CD4-positive, alpha-beta T cell treated with Interleukin-2 at 100 ng/mL for 4 hours (primary cell): Measurements from ENCODE around the gene CBFA2T3.

ENCODE experiments used
- DNase-seq: peaks from one replicate; pipeline ENCODE4 v3.0.0-alpha.2; 2020; ENCODE audit warnings: low spot score

The CBFA2T3 gene

DNA sequence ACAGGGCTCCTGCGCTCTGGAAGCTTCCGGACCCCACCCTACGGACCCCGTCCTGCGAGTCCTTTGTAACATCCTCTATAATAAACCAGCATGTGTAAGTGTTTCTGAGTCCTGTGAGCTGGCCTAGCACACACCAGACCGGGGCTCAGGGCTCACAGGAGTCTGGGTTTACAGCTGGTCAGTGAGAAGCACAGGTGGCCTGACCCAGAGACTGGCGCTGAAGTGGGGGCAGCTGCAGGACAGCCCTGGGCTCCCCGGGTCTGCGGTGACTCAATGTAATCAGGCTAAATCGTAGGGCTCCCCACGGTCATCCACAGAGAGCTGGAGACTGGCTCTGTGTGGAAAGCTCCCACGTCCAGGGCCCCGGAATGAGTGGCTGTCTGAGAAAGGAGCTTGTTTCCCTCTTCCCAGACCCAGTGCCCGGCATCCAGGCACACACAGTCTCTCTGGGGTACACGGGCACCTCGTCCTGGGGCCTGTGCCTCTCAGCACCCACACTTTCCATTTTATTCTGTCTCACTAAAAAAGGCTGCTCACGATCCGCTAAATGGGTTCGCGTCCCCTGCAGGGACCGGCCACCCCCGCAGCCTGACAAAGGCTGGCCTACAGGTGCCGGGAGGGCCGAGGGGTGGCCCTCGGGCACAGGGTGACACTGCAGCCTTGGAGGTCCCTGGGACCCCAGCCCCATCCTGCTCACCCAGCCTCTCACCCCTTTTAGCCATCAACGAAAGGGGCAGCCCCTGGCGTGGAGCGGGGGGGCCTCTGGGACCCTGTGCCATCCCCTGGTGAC, 18.9 kb upstream of the CBFA2T3 start:
- DNase-seq = no peak

DNA sequence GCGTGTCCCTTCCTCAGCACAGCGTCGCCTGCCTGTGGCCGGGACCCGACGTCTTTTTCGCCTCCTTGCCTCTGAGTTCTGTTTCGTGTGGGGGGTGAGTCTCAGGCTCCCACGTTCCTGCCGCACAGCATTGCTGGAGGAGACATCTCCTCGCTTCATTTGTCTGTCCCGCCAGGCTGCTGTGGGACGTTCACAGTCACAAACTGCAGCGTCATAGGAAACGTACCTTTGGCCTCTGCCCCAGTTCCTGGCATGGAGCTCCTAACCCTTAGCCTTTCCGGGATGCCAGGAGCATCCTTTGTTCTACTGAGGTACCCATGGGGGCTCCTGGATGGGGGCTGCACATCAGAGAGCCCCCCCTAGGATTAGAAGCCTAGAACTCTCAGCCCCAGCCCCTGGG, 18.2 kb upstream of the CBFA2T3 start:
- DNase-seq = no peak

DNA sequence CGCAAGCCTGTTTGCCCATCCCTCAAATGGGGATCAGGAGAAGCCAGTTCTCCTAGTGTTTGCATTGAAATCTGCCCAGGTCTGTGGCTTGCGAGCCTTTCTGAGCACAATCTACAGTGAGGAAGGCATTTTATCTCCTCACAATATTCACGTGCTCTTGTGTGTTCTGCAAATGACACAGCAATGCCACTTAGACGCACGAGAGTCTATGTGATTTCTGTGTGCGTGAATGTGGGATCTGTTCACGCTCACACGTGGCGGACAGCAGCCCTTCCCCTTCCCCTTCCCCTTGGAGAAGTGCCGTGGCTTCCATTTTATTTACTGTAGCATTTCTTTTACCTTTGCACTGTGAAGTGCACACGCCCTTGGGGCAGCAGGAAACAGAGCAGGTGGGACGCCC, 17.7 kb upstream of the CBFA2T3 start:
- DNase-seq = no peak

DNA sequence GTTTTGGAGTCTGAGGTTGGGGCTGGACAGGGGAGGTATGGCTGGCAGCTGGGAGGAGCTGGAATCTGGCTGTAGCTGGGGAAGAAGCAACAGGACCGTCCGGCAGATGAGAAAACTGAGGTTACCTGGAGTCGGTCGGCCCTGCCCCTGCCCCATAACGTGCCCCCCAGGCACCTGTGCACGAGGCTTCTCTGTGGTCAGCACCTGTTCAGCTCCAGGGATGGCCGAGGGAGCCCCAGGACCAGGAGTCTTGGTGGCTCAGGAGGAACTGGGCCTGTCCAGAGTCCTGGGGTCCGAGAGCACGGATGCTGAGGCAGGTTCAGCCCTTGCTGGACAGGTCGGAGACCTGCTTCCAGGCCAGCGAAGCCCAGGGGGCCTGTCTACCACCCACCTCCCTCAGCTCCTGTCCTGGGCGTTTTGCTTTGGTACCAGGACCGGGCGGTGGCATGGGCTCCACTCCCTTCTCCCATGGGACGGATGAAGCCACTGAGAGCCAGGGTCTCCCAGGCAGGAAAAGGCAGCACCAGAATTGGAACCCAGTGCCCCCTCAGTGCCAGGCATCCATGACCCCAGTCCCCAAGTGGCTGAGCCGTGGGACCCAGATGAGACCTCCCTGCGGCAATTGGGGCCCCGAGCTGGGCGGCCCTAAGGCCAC, 17.1 kb upstream of the CBFA2T3 start:
- no peak for DNase-seq

DNA sequence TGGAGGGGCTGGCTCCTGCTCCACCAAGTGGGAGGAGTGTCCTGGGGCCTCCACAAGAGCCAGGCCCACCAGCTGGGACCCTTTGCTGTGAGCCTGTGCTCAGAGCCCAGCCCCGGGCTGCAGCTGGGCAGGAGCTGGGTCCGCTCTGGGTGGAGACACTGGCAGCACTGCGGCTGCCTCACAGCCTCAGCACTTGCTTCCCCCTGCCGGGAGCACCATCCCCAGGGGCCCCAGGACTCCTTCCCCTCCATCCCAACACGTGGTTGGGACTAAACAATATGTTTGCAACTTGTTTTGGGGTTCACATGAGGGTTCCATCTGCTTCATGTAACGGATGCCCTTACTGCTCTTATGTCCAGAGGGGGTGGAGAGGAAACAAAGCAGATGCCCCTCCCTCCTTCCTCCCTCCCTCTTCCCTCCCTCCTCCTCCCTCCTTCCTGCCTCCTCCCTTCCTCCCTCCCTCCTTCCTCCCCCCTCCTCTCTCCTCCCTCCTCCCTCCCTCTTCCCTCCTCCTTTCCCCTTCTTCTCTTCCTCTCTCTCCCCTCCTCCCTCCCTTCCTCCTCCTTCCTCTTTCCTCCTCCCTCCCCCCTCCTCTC, 16.3 kb upstream of the CBFA2T3 start:
- no peak for DNase-seq

DNA sequence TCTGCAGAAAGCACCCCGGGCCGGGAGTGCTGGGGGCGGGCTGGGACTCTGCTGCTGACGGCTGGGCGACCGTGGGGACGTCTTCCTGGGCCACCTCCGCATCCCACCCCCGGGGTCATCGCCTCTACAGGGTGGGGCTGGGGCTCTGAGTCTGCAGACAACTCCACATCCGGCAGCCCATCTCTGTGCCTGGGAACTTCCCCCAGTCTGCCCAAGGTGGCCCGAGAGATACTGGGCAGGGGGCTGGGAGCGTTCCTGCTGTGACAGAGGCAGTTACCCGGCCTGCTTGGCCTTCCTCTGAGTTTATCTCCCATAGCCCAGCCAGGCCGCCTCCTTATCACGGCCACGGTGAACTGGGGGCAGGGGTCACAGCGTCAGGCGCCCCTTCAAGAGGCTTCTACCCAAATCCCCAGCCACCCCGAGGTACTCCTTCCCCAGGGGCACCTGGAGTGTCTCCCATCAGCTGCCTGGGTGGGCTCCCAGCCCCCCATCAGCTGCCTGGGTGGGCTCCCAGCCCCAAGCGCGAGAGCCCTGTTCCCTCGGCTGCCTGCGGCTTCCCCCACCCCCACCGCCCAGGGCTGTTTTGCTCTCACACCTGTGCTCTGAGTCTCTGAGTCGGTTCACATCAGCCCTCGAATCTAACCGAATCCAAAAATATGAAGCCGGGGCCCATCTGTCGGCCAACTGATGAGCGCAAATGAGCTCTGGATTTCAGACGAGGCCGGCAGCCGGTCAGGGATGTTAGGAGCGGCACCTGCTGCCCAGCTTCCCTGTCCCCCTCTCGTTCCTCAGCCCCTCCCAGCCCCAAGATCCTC, 15.6 kb upstream of the CBFA2T3 start:
- no peak for DNase-seq

DNA sequence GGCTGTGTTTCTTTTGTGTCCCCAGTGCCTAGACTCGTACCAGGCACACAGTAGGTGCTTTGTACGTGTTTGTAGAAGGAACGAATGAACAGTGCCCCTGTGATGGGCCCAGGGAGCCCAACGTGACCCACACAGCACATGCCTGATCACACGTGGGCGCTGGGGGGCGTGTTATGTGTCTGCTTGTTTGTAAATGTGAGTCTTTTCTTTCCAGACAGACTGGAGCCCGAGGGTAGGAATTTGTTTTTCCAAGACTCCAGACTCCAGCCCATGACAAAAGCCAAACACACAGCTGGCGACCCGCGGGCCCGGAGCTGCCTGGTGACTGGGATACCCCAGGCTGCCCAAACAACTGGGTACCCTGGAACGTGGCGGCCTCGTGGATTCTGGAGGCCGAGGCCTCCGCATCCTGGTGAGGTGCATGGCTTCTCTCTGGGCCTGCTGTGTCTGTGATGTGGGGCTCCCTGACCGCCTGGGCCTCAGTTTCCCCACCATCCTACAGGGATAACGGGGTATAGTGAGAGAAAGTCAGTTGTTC, 14.9 kb upstream of the CBFA2T3 start:
- DNase-seq = no peak

DNA sequence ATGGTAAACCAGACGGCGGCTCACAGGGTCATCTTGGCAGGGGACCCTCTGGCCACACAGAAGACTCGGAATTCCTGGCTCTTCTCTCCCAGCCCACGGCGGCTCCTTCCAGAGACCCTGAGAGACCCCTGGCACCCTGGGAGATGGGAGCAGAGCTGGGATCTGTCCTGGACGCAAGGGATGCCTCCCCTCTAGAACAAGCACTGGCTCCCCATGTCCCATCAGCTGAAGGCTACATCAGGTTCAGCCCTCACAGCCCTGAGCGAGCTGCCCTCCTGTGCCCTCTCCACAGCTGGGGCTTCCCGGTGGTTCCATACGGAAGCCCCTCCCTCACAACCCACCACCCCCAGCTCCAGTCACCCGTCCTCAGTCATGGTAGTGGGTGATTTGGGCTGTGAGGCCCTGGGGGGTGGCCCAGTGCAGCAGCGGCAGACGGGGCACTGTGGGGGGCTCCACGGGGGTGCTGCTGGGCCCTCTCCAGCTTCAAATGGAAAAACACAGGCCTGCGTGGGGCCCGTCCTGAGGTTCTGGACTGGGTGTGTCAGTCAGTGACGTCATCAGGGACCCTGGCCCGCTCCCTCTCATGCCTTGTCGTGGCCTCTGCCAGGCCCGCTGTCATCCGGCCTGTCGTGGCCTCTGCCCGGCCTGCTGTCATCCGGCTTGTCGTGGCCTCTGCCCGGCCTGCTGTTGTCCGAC, 13.0 kb upstream of the CBFA2T3 start:
- DNase-seq = no peak

DNA sequence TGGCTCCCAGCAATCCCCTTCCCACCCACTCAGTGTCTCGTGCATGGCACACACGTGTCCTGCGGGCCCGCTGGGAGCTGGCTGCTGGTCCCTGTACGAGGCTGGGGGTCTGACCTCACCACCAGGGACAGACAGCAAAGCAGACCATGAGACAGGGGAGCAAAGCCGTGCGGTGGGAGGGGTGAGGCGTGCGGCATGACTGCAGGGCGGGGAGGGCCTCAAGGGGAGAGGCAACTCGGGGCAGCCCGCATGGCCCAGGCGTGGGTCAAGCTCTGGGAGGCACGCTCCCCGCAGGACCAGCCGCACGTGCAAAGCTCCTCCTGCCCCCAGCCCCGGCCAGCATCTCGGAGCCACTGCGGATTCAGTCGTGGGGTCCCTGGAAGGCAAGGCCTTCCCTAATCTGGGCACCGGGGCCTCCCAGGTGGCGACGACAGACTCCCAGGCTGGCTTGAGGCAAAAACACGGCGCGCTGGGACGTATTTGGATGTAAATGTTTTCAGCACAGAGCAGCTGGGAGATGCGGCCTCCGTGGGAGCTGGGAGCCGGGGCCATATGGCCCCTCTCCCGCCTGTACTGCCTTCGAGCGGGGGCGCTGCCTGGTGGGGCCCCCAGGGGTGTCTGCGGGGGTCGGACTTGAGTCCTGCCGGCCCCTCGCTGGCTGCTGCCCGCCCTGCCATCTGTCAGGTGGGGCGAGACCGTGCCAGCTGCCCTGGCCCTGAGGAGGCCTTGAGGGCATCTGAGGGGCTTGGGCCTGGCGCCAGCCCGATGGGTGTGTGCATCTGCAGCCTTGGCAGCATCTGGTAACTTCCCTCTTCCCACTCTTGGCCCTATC, 12.2 kb upstream of the CBFA2T3 start:
- no peak for DNase-seq

DNA sequence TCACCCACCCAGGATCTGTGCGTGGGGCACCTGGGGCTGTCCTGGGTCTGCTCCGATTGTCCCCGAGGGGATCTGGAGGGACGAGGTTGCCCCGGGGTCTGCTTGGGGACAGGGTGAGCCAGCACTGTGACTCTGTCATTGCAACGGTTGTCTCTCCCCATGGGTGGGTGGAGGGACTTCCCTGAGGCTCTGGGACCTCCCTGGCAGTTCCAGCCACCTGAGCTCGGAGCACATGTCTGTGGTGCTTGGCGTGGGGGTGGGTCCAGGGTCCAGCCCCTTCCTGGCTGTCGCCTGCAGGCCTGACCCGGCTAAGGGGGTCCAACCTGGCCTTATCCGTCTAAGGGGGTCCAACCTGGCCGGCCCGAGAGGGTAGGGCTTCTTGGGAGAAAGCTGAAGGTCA, 8.5 kb upstream of the CBFA2T3 start:
- no peak for DNase-seq

DNA sequence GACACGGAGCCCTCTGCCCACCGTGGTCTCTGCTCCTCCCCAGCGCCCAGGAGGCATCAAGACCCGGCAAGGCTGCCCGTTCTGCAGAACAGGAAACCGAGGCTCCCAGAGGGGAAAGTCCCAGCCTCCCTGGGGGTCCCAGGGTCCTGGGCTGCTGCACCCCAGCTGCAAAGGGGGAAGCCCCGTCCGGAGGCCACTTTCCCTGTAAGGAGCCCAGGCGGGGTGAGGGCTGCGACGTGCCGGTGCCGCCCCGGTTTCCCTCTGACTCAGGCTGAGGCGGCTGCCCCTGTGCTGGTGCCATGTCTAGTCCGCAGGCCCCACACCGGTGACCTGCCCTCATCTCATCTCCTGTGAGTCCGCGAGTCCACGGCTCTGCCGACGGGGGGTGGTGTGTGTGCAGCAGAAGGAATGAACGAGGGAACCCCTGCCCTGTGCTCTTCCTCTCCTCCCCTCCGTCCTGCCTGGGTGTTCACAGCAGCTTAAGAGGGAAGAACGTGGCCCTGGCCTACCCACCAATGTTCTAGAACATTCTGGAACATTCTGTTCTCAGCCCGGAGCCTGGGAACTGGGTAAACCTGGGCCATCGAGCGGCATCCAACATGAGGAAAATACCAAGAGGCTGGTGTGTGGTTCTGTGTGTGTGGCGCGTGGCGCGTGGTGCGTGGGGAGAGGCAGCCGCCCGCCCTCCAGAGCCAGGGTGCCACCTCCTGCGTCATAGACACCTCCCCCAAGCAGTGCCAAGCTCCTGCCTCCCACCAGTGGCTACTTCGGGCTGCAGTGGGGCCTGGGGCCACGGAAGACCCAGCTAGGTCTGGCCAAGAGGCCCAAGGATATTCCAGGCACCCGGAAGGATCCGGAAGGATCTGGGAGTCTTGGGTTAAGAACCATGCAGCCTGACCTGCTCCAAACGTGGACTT, 7.0 kb upstream of the CBFA2T3 start:
- no peak for DNase-seq

DNA sequence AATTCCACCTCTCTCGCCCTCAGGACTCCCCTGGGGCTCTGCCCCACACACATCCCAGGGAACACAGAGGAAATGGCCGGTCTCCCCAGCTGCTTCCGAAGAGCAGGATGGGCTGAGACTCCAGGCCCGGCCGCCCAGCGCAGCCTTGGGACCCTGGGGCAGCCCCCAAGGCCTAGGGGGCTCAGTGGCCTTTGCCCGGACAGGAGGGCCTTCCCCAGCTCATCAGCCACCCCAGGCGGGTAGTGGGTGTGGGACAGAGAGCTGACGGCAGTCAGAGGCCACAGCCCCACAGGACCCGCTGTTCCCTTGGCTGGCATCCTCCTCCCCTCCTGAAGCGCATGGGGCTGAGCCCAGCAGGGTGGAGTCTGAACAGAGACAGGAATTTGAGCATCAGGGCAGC, 6.2 kb upstream of the CBFA2T3 start:
- DNase-seq = no peak

DNA sequence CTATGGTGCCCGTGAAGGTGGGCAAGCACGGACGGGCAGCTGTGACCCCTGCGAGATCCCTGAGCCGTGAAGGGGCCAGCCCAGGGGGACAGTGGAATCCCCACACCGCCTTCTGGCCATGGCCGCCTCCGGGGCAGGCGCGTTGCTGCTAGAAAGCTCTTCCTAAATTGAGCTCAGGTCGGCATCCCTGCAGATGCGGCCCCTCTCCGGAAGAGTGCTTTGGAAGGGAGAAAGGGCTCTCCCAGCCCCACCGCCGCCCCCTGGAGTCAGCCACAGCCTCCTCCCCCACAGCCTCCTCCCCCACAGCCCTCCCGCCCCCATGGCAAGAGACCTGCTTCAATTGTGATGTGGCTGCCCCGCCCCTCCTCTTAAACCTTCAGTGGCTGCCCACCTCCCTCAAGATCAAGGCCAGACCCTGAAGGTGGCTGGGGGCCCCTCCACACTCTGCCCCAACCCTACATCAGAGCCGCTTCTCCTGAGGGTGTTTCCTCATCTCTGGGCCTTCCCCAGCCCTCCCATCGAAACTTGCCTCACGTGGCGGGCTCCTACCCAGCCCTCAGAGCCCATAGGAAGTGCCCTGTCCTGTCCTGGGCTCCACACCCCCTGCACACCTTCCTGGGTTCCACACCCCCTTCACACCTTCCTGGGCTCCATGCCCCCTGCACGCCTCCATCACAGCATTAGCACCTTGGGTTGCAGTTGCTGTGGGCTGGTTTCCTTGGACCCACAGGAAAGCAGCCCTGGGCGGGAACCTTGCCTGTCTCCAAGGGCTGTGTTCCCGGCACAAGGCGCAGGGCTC, 5.5 kb upstream of the CBFA2T3 start:
- DNase-seq = no peak

DNA sequence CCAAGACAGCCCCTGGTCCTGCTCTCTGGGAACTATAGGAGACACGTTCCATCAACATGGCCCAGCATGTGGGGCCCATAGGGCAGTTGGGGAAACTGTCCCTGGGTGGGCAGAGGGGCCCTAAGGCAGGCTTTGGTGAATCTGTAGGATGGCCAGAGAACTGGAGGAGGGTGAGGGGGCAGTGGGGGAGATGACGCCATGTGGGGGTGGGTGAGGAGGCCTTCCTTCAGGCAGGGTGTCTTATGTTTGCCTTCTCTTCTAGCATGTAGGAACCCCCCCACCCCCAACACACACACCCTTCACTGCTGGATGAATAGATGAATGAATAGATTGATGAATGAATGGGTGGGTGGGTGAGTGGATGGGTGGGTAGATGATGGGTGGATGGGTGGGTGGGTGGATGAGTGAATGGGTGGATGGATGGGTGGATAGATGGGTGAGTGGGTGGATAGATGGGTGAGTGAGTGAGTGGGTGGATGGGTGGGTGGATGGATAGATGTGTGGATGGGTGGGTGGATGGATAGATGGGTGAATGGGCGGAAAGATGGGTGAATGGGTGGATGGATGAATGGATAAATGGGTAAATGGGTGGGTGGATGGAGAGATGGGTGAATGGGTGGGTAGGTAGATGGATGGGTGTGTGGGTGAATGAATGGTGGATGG, 2.5 kb upstream of the CBFA2T3 start:
- no peak for DNase-seq

DNA sequence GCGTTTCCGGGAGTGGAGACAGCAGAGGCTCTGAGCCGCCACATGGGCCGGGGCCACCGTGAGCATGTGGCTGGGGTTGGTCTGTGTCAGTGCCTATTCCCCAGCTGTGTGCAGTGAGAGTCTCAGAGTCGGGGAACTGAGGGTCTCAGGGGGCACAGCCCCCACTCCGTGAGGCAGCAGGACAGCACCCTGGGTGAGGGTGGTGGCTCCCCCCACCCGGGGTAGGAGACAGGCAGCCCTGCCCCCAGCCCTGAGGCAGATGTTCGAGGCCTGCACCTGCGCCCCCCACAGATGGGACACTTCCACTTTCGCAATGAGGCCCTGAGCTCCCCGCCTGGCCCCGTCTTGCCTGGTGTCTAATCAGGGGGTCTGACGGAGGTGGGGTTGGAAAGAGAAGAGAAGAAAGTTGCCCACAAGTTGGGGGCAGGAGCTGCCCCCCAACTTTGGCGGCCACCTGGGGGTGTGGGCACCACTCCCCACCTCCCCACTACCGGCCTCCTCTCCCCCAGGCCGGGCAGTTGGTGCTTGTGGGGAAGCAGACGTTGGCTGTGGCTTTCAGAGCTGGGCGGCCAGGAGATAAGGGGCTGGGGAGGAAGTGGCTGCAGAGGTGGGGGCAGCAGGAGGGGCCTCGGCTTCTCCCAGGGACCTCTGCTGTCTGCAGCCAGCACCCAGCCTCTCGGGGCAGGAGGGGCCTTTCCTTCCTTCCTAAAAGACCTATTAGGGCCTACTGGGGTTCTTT, 1.8 kb upstream of the CBFA2T3 start:
- DNase-seq = no peak

DNA sequence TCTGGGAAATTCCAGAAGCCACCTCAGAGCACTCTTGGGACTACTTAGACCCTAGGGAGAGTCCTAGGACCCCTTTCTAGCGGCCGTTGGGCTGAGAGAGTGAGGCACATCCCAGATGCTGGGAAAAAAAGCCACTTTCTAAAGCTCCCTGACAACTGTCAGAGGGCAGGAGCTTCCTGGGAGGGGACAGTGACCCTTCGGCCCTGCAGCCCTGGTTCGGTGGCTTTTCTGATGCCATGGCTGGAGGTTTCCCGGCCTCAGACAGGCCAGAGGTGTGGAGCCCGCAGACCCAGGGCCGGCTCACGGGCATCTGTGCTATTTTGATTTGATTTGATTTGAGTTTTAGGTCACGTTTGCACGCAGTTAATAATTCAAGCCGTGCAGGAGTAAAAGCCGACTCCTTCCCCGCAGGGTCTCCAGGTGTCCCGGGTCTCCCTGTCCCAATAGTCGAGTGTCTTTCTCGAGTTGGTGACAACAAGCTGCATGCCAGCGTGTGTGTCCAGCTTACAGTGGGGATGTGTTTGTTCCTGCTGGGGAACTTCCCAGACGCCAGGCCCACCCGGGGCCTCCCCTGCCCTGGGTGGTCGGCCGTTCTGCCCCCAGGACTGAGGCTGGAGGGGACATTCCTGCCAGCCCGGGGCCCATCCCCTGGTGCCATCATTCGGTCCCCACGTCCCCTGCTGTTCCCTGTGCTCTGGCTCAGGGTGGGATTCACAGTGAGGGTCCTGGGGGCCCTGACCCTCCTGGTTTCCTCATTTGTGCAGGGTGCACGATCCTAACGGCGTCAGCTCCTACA, 1.0 kb upstream of the CBFA2T3 start:
- DNase-seq = no peak
